Measurements from ENCODE around the gene SKP1. TPM values are rescaled to one million over a fixed set of nuclear protein-coding genes. Genes with fewer than 3 reads are reported as not detected.

SKP1 gene
- total and polyA plus RNA-seq, 10 of the 15 experiments (the other 5 are each of a cell fraction or from before 2014, with no cell fraction given), result 100 to 1,686 (median 519) TPM

DNA sequence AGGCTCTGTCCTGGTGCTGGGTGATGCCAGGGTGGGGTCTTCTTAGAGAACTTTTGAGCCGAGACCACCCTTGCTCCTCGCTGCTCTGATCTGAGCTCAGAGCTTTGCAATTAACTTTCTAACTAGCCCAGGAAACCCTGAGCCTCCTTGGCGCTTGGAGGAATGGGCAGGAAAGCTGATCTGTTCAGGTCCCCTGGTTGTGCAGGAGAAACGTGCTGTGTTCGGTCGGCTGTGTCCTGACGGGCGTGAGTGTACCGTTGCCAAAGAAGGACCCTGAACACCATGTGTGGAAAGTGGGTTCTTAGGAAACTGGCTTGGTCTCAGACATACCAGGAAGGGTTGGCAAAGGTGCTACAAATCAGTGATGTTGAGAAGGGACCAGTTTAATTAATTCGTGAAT lies 60.5 kb downstream of the SKP1 start:
- peak overlapping the region; percentile 83; the same call in 1 of the 2 replicates for H3K4me3 ChIP-seq
- H3K9ac ChIP-seq (ENCODE audit: control insufficient read depth, insufficient read depth, low read length), result peak overlapping the region; percentile 15; the same call in 1 of the 2 replicates
- H3K36me3 ChIP-seq (ENCODE audit: control insufficient read depth in 2 of 2, insufficient read depth in 2 of 2, low read length in 1 of 2), result peaks cover 0 to 3% of the 10 kb centered on the region in 2 experiments; a peak in 1 of 4 replicates
- intact Hi-C loops (cut with micrococcal nuclease; ENCODE audit: unreplicated experiment) (no loop called here), in situ Hi-C loops (cut with MboI) (no loop called here)
- no peak overlapping the region for H2AFZ ChIP-seq (ENCODE audit: control insufficient read depth, low read depth, low read length)
- H3K4me1 ChIP-seq (ENCODE audit: control insufficient read depth, insufficient read depth, low read length), result peaks cover 25% of the 10 kb centered on the region
- no TSS peak for BruUV-seq (replicated peaks)
- H4K20me1 ChIP-seq (ENCODE audit: control insufficient read depth, insufficient read depth), result no peaks in the 10 kb centered on the region
- H3K27ac ChIP-seq (ENCODE audit: control insufficient read depth, insufficient read depth), result no peak overlapping the region
- POLR2A ChIA-PET, result interaction anchor here (1.0 to 11.6 kb wide), 4 partner anchors 9 to 106 kb away, joined by 3 to 291 read pairs (median 3); no protein-coding TSS in a partner anchor
- no peaks in the 10 kb centered on the region for H3K9me3 ChIP-seq (replicated peaks; ENCODE audit: control insufficient read depth, insufficient read depth, low read length)
- ATAC-seq, result no peak
- SMC1A ChIA-PET (ENCODE audit: uncharacterized antibody, unreplicated experiment), result interaction anchor here (1.4 to 11.4 kb wide), 2 partner anchors 16 to 77 kb away, joined by 3 to 152 read pairs; no protein-coding TSS in a partner anchor
- H3K79me2 ChIP-seq (ENCODE audit: control insufficient read depth, insufficient read depth, low read length), result peaks cover 23% of the 10 kb centered on the region
- WGBS (ENCODE audit: insufficient coverage, insufficient replicate concordance, low lambda C conversion rate, missing lambda C conversion rate), result 81% methylated on average over 10 of the region's 10 CpGs
- TF ChIP-seq PAX5 (IDR thresholded peaks at IDR 0.05; ENCODE audit: borderline replicate concordance, low read depth, low read length), result peak; percentile 46; the same call in 1 of the 2 replicates
- peak in 1 of 2 experiments; percentile 29; a peak in 1 of 4 replicates for TF ChIP-seq BHLHE40 (IDR thresholded peaks at IDR 0.05; ENCODE audit: borderline replicate concordance in 1 of 2, low read depth in 2 of 2, low read length in 1 of 2)
- no peak for TF ChIP-seq NFXL1 (IDR thresholded peaks at IDR 0.05; ENCODE audit: borderline replicate concordance)
- FAIRE-seq, result no peak
- peak overlapping the region; percentile 80 for H3K4me2 ChIP-seq (ENCODE audit: control insufficient read depth, insufficient read depth)
- DNase-seq (ENCODE audit: low read depth, low spot score), result no peak
- RAD21 ChIA-PET (ENCODE audit: unreplicated experiment), result interaction anchor here (0.6 to 10.8 kb wide), 4 partner anchors 10 to 77 kb away, joined by 3 to 123 read pairs (median 48); no protein-coding TSS in a partner anchor
- CTCF ChIA-PET, result interaction anchor here (0.9 to 10.7 kb wide), 4 partner anchors 9 to 76 kb away, joined by 4 to 88 read pairs (median 17); no protein-coding TSS in a partner anchor
- no peaks in the 10 kb centered on the region; a peak in 1 of 4 replicates for H3K27me3 ChIP-seq (replicated peaks in 1 of 2; ENCODE audit: control insufficient read depth in 2 of 2, insufficient read depth in 2 of 2, low read length in 1 of 2)

DNA sequence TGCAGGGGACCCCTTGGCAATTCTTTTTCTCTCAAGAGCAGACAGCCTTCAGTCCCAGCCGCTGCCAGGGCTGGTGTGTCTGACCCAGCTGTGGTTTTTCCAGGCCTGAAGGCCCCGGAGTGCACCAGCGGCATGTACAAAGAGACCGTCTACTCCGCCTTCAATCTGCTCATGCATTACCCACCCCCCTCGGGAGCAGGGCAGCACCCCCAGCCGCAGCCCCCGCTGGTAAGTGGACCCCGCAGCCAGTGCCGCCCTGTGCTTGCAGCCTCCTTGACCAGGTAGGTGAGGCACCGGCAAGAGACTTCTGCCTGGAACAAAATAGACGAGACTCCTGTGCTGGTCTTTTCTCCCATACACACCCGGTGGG lies 61.0 kb downstream of the SKP1 start:
- Histone ChIP-seq H3K4me1 (ENCODE audit: control insufficient read depth, insufficient read depth, low read length) (peaks cover 30% of the 10 kb centered on the region), H3K36me3 (ENCODE audit: control insufficient read depth in 2 of 2, insufficient read depth in 2 of 2, low read length in 1 of 2) (peaks cover 0 to 3% of the 10 kb centered on the region in 2 experiments; a peak in 1 of 4 replicates)

More for the DNA sequence above, 61.0 kb downstream of the SKP1 start:
- Histone ChIP-seq H3K27ac (ENCODE audit: control insufficient read depth, insufficient read depth) (no peak overlapping the region), H3K27me3 (replicated peaks in 1 of 2; ENCODE audit: control insufficient read depth in 2 of 2, insufficient read depth in 2 of 2, low read length in 1 of 2) (no peaks in the 10 kb centered on the region; a peak in 1 of 4 replicates), H3K4me3 (peak overlapping the region; percentile 83), H3K9ac (ENCODE audit: control insufficient read depth, insufficient read depth, low read length) (peak overlapping the region; percentile 67; the same call in 1 of the 2 replicates), H3K9me3 (replicated peaks; ENCODE audit: control insufficient read depth, insufficient read depth, low read length) (no peaks in the 10 kb centered on the region), H3K79me2 (ENCODE audit: control insufficient read depth, insufficient read depth, low read length) (peaks cover 23% of the 10 kb centered on the region), H2AFZ (ENCODE audit: control insufficient read depth, low read depth, low read length) (no peak overlapping the region), H3K4me2 (ENCODE audit: control insufficient read depth, insufficient read depth) (peak overlapping the region; percentile 80), H4K20me1 (ENCODE audit: control insufficient read depth, insufficient read depth) (no peaks in the 10 kb centered on the region)
- in situ Hi-C loops (cut with MboI) (no loop called here), intact Hi-C loops (cut with micrococcal nuclease; ENCODE audit: unreplicated experiment) (loop anchor here (2.0 kb wide), 1 partner anchor 17 kb away; no protein-coding TSS in a partner anchor)
- 30% methylated on average over 13 of the region's 13 CpGs for WGBS (ENCODE audit: insufficient coverage, insufficient replicate concordance, low lambda C conversion rate, missing lambda C conversion rate)
- no peak for FAIRE-seq
- CTCF ChIA-PET, result interaction anchor here (1.2 to 10.7 kb wide), 3 partner anchors 14 to 76 kb away, joined by 11 to 88 read pairs (median 23); no protein-coding TSS in a partner anchor
- RAD21 ChIA-PET (ENCODE audit: unreplicated experiment), result interaction anchor here (1.3 to 10.8 kb wide), 3 partner anchors 11 to 76 kb away, joined by 6 to 123 read pairs (median 90); no protein-coding TSS in a partner anchor
- no peak for ATAC-seq
- DNase-seq (ENCODE audit: low read depth, low spot score), result no peak
- SMC1A ChIA-PET (ENCODE audit: uncharacterized antibody, unreplicated experiment), result interaction anchor here (11.4 kb wide), 1 partner anchor 15 kb away, joined by 152 read pairs; no protein-coding TSS in a partner anchor
- TF ChIP-seq, protein P1, sequence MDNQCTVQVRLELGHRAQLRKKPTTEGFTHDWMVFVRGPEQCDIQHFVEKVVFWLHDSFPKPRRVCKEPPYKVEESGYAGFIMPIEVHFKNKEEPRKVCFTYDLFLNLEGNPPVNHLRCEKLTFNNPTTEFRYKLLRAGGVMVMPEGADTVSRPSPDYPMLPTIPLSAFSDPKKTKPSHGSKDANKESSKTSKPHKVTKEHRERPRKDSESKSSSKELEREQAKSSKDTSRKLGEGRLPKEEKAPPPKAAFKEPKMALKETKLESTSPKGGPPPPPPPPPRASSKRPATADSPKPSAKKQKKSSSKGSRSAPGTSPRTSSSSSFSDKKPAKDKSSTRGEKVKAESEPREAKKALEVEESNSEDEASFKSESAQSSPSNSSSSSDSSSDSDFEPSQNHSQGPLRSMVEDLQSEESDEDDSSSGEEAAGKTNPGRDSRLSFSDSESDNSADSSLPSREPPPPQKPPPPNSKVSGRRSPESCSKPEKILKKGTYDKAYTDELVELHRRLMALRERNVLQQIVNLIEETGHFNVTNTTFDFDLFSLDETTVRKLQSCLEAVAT (IDR thresholded peaks at IDR 0.05), result peak; percentile 22
- no peak for TF ChIP-seq RAD51 (IDR thresholded peaks at IDR 0.05)
- TF ChIP-seq, protein P2, sequence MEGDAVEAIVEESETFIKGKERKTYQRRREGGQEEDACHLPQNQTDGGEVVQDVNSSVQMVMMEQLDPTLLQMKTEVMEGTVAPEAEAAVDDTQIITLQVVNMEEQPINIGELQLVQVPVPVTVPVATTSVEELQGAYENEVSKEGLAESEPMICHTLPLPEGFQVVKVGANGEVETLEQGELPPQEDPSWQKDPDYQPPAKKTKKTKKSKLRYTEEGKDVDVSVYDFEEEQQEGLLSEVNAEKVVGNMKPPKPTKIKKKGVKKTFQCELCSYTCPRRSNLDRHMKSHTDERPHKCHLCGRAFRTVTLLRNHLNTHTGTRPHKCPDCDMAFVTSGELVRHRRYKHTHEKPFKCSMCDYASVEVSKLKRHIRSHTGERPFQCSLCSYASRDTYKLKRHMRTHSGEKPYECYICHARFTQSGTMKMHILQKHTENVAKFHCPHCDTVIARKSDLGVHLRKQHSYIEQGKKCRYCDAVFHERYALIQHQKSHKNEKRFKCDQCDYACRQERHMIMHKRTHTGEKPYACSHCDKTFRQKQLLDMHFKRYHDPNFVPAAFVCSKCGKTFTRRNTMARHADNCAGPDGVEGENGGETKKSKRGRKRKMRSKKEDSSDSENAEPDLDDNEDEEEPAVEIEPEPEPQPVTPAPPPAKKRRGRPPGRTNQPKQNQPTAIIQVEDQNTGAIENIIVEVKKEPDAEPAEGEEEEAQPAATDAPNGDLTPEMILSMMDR (IDR thresholded peaks at IDR 0.05 in 2 of 3, conservative IDR thresholded peaks at IDR 0.05 in 1 of 3; ENCODE audit: control insufficient read depth in 2 of 3, extremely low read depth in 1 of 3, insufficient read depth in 1 of 3, low read depth in 3 of 3, low read length in 3 of 3), result no peak
- TF ChIP-seq, protein P3, sequence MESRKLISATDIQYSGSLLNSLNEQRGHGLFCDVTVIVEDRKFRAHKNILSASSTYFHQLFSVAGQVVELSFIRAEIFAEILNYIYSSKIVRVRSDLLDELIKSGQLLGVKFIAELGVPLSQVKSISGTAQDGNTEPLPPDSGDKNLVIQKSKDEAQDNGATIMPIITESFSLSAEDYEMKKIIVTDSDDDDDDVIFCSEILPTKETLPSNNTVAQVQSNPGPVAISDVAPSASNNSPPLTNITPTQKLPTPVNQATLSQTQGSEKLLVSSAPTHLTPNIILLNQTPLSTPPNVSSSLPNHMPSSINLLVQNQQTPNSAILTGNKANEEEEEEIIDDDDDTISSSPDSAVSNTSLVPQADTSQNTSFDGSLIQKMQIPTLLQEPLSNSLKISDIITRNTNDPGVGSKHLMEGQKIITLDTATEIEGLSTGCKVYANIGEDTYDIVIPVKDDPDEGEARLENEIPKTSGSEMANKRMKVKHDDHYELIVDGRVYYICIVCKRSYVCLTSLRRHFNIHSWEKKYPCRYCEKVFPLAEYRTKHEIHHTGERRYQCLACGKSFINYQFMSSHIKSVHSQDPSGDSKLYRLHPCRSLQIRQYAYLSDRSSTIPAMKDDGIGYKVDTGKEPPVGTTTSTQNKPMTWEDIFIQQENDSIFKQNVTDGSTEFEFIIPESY (IDR thresholded peaks at IDR 0.05), result no peak
- no TSS peak for BruUV-seq (replicated peaks)
- POLR2A ChIA-PET, result interaction anchor here (1.0 to 11.6 kb wide), 2 partner anchors 16 to 42 kb away, joined by 3 to 291 read pairs; no protein-coding TSS in a partner anchor

Measured in GM12878 (cell line).